Tibial nerve (tissue), 4 donors: Measurements from ENCODE around the gene SDK1. TPM values are rescaled to one million over a fixed set of nuclear protein-coding genes. Genes with fewer than 3 reads are reported as not detected.

Experiments used
- DNase-seq, 2 donors: peaks; one replicate each; pipeline ENCODE4 v3.0.0-alpha.2; 2019; ENCODE audit warnings: low spot score in 2 of 2
- H3K27ac ChIP-seq, 4 donors: fragments of 200-600 bp; sonication (generic) in 3 of 4; one replicate each; pipeline ENCODE4 v1.5.1; 2017 to 2019; ENCODE audit warnings: mild to moderate bottlenecking in 1 of 4
- H3K27me3 ChIP-seq, 2 donors: fragments of 200-600 bp; sonication (generic) in 1 of 2; one replicate each; pipeline versions ENCODE4 v1.5.1 to v1.6.0; 2017 to 2019
- H3K36me3 ChIP-seq, 3 donors: fragments of 200-600 bp; sonication (generic); one replicate each; pipeline ENCODE4 v1.5.1; 2018 to 2019
- H3K4me1 ChIP-seq, 4 donors: fragments of 200-600 bp; sonication (generic) in 3 of 4; one replicate each; pipeline ENCODE4 v1.5.1; 2017 to 2019
- H3K4me3 ChIP-seq, 4 donors: fragments of 200-600 bp; sonication (generic) in 3 of 4; one replicate each; pipeline ENCODE4 v1.5.1; 2017 to 2019; ENCODE audit warnings: mild to moderate bottlenecking in 1 of 4, moderate library complexity in 1 of 4
- H3K9me3 ChIP-seq, 4 donors: fragments of 200-600 bp; sonication (generic) in 3 of 4; one replicate each; pipeline ENCODE4 v1.5.1; 2017 to 2019
- EP300 ChIP-seq, 2 donors: sonication (generic); formaldehyde crosslinking; IDR thresholded peaks; one replicate each; pipeline ENCODE4 v1.6.1; 2017; ENCODE audit warnings: antibody characterized with exemption in 2 of 2, mild to moderate bottlenecking in 1 of 2
- POLR2A ChIP-seq, 2 donors: fragments of 450-650 bp; IDR thresholded peaks; one replicate each; pipeline ENCODE4 v1.6.1; 2017; ENCODE audit warnings: antibody characterized with exemption in 2 of 2, mild to moderate bottlenecking in 2 of 2, moderate library complexity in 2 of 2
- WGBS, 2 donors: methylation state at CpG; one replicate each; pipeline ENCODE4 v1.1.5; 2018; 5-methylcytosine and 5-hydroxymethylcytosine counted together
- total RNA-seq, 4 donors: library from RNA; depleted of rRNA; stranded (reverse); fragments of >200 nt; gene quantifications; one replicate each; pipeline ENCODE4 v1.1.0, GENCODE V29; 2016
- TF ChIP-seq, protein P1 (sequence below), 5 experiments: fragments of 200-600 bp in 3 of 5; fragments of 450-650 bp in 2 of 5; sonication (generic) in 3 of 5; IDR thresholded peaks; one replicate each; pipeline ENCODE4 v1.5.1; 2016 to 2019; ENCODE audit warnings: antibody characterized with exemption in 5 of 5, mild to moderate bottlenecking in 3 of 5, moderate library complexity in 2 of 5

Gene SDK1
- total RNA-seq, 4 donors from 2014 or later, result 8.2 to 16.2 (median 12.9) TPM

GRCh38 chr7:3399858-3400257 lies 98.8 kb downstream of the SDK1 start:
- 59 to 68% methylated on average over 2 of the region's 2 CpGs for WGBS, 2 donors

DNA sequence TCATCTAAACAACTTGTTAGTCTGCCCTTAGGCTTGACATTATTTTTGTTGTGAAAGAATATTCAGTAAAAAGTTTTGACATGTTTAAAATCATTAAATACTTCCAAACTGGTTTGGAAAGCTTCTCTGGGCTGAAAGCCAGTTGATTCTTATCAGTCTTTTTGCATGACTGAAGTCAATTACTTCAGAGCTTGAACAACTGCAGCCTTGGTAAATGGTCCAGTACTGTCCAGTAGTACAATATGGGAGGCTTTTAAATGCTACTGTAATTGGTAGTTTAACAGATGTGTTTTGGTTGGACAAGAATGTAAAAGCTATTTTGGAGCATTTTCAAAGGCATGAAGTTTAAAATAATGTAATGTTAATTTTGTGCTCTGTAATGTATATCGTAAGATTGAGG lies 103.4 kb downstream of the SDK1 start:
- H3K27ac ChIP-seq, result no peak overlapping the region
- no peak for DNase-seq
- 30 to 34% methylated on average over 1 of the region's 1 CpG for WGBS, 2 donors
- peaks cover 0 to 4% (median 0%) of the 10 kb centered on the region in 4 donors for H3K4me1 ChIP-seq
- no peak for TF ChIP-seq EP300 (IDR thresholded peaks at IDR 0.05)
- no peak for TF ChIP-seq POLR2A (IDR thresholded peaks at IDR 0.05)
- TF ChIP-seq, protein P1, sequence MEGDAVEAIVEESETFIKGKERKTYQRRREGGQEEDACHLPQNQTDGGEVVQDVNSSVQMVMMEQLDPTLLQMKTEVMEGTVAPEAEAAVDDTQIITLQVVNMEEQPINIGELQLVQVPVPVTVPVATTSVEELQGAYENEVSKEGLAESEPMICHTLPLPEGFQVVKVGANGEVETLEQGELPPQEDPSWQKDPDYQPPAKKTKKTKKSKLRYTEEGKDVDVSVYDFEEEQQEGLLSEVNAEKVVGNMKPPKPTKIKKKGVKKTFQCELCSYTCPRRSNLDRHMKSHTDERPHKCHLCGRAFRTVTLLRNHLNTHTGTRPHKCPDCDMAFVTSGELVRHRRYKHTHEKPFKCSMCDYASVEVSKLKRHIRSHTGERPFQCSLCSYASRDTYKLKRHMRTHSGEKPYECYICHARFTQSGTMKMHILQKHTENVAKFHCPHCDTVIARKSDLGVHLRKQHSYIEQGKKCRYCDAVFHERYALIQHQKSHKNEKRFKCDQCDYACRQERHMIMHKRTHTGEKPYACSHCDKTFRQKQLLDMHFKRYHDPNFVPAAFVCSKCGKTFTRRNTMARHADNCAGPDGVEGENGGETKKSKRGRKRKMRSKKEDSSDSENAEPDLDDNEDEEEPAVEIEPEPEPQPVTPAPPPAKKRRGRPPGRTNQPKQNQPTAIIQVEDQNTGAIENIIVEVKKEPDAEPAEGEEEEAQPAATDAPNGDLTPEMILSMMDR (IDR thresholded peaks at IDR 0.05), result no peak
- H3K27me3 ChIP-seq, result no peaks in the 10 kb centered on the region
- no peaks in the 10 kb centered on the region for H3K9me3 ChIP-seq
- no peaks in the 10 kb centered on the region for H3K36me3 ChIP-seq
- no peak overlapping the region for H3K4me3 ChIP-seq

More at GRCh38 chr7:3399858-3400257, 98.8 kb downstream of the SDK1 start:
- no peaks in the 10 kb centered on the region for H3K36me3 ChIP-seq
- peaks cover 0 to 4% (median 0%) of the 10 kb centered on the region in 4 donors for H3K4me1 ChIP-seq
- DNase-seq, result no peak
- peaks cover 0 to 22% (median 10%) of the 10 kb centered on the region in 4 donors for H3K9me3 ChIP-seq
- H3K4me3 ChIP-seq, result no peak overlapping the region
- no peak overlapping the region for H3K27ac ChIP-seq
- H3K27me3 ChIP-seq, result no peaks in the 10 kb centered on the region
- TF ChIP-seq, protein P1 (IDR thresholded peaks at IDR 0.05), result no peak
- no peak for TF ChIP-seq POLR2A (IDR thresholded peaks at IDR 0.05)
- TF ChIP-seq EP300 (IDR thresholded peaks at IDR 0.05), result no peak

DNA sequence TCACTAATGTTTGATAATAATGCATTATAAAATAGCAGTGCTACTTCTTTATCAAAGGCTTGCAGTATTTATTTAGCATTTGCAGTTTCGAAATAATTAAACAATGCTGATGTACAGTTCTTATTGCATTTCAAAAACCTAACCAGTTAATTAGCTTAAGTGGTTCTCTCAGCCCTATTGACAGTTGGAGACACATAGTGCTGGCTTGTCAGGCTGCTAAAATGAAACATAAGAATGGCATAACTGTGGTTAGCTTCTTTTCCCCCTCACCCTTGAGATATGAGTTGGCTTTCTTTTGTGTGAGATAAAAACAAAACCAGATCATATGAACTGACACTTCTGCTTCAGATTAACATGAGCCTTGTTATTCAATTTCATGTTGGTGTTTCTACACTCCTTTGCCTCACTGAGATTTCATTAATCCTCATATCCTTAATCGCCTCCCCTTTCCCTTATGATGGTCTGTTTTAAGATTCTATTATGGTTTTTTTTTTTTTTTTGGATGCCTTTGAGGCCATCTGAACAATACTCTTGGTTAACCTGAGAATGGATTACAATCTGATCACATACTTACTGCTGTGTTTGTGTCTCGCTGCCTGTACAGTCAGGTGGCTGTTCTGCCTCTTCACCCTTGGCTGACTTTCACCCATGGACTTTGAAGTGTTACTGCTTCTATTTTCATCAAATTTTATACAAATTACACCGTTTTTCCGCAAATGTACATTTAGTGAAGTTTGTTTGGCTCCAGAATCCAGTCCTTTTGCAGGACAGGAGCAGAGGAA lies 108.0 kb downstream of the SDK1 start:
- WGBS, 2 donors, result 78% methylated on average over 5 of the region's 5 CpGs
- Histone ChIP-seq H3K36me3 (no peaks in the 10 kb centered on the region), H3K9me3 (no peaks in the 10 kb centered on the region), H3K4me1 (peaks cover 0 to 4% (median 0%) of the 10 kb centered on the region in 4 donors), H3K4me3 (no peak overlapping the region), H3K27ac (no peak overlapping the region), H3K27me3 (no peaks in the 10 kb centered on the region)
- DNase-seq, result no peak
- no peak for TF ChIP-seq EP300 (IDR thresholded peaks at IDR 0.05)
- TF ChIP-seq POLR2A (IDR thresholded peaks at IDR 0.05), result no peak
- TF ChIP-seq, protein P1 (IDR thresholded peaks at IDR 0.05), result no peak

- Histone ChIP-seq H3K4me3 (no peak overlapping the region), H3K9me3 (no peaks in the 10 kb centered on the region), H3K4me1 (no peaks in the 10 kb centered on the region), H3K27me3 (no peaks in the 10 kb centered on the region), H3K27ac (no peak overlapping the region), H3K36me3 (no peaks in the 10 kb centered on the region)
- TF ChIP-seq EP300 (IDR thresholded peaks at IDR 0.05) (no peak), POLR2A (IDR thresholded peaks at IDR 0.05) (no peak)
- TF ChIP-seq, protein P1 (IDR thresholded peaks at IDR 0.05), result no peak
- no peak for DNase-seq
- 80 to 87% methylated on average over 2 of the region's 2 CpGs for WGBS, 2 donors
Observed at GRCh38 chr7:3412871-3413270, 111.8 kb downstream of the SDK1 start.

DNA sequence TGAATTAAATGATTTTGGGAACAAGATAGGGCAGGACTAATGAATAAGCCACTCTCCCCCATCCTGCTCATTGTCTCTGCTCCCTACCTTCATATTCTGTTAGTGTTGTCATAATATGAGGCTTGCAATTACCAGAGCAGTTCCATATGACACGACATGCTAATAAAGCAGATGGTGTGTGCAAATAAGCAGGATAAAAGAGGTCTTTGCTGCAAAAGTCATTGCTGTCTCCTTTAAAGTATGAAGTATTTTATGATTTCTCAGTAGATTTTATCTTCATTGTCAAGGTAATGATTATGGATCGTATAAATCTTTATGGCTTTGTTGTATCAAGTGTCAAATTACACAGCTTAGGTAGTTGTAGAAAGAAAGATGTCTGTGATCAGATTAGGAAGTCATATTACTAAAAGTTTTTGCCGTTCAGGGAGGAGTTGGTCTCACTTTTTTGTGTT lies 114.8 kb downstream of the SDK1 start:
- DNase-seq, result no peak
- 59 to 73% methylated on average over 3 of the region's 3 CpGs for WGBS, 2 donors
- Histone ChIP-seq H3K4me1 (no peaks in the 10 kb centered on the region), H3K36me3 (no peaks in the 10 kb centered on the region), H3K27ac (no peak overlapping the region), H3K27me3 (no peaks in the 10 kb centered on the region), H3K4me3 (no peak overlapping the region), H3K9me3 (no peaks in the 10 kb centered on the region)
- TF ChIP-seq, protein P1 (IDR thresholded peaks at IDR 0.05), result no peak
- TF ChIP-seq EP300 (IDR thresholded peaks at IDR 0.05), result no peak
- TF ChIP-seq POLR2A (IDR thresholded peaks at IDR 0.05), result no peak
